Testis (tissue), 3 donors: ENCODE data around the gene SLC25A25. TPM values are rescaled to one million over a fixed set of nuclear protein-coding genes. Genes with fewer than 3 reads are reported as not detected.

ENCODE experiments used
- DNase-seq: peaks from one replicate; pipeline ENCODE4 v3.0.0-alpha.2; 2019
- H3K27ac ChIP-seq, 2 donors: fragments of 200-600 bp; sonication (generic); one replicate each; pipeline ENCODE4 v1.5.1; 2019
- H3K27me3 ChIP-seq: fragments of 200-600 bp; sonication (generic); one replicate; pipeline ENCODE4 v1.5.1; 2019
- H3K36me3 ChIP-seq: fragments of 200-600 bp; sonication (generic); one replicate; pipeline ENCODE4 v1.5.1; 2017; ENCODE audit warnings: low read depth; ENCODE audit errors: missing control alignments
- H3K4me1 ChIP-seq: fragments of 200-600 bp; sonication (generic); one replicate; pipeline ENCODE4 v1.5.1; 2019
- H3K4me3 ChIP-seq, 2 donors: fragments of 200-600 bp; sonication (generic); one replicate each; pipeline ENCODE4 v1.5.1; 2017 to 2019
- H3K9me3 ChIP-seq: fragments of 200-600 bp; sonication (generic); one replicate; pipeline ENCODE4 v1.5.1; 2017
- CTCF ChIP-seq, 3 experiments: fragments of 450-650 bp in 2 of 3; fragments of 200-600 bp in 1 of 3; sonication (generic) in 1 of 3; IDR thresholded peaks; one replicate each; pipeline ENCODE4 v1.5.1; 2016 to 2019; ENCODE audit warnings: antibody characterized with exemption in 3 of 3, mild to moderate bottlenecking in 2 of 3, moderate library complexity in 1 of 3
- POLR2A ChIP-seq: fragments of 450-650 bp; IDR thresholded peaks from one replicate; pipeline ENCODE4 v1.6.1; 2017; ENCODE audit warnings: antibody characterized with exemption, mild to moderate bottlenecking, moderate library complexity
- WGBS, 2 donors: methylation state at CpG; one replicate each; pipeline ENCODE4 v1.1.5; 2018; 5-methylcytosine and 5-hydroxymethylcytosine counted together
- intact Hi-C: fragments of 100-400 bp; cut with DNase I; formaldehyde crosslinking; loops from one replicate; pipeline ENCODE4 v1.15.1; 2023; ENCODE audit warnings: low total_unique reads
- polyA plus RNA-seq: library from polyadenylated mRNA; stranded (reverse); fragments of 350-450 nt; fragmentation: Illumina TruSeq; extraction: RNeasy Lipid Tissue Mini Kit (QIAGEN cat#74804); gene quantifications from one replicate; pipeline ENCODE4 v1.2.3, GENCODE V29; 2014; ENCODE audit warnings: low read depth, low replicate concordance; ENCODE audit not compliant: insufficient read depth
- total RNA-seq, 2 donors: library from RNA; depleted of rRNA; stranded (reverse); fragments of >200 nt; gene quantifications; one replicate each; pipeline ENCODE4 v1.2.3, GENCODE V29; 2016

The SLC25A25 gene
- total and polyA plus RNA-seq, 3 donors from 2014 or later = 15.0 to 21.1 (median 19.1) TPM

GRCh38 chr9:128087262-128087661 lies 19.2 kb downstream of the SLC25A25 start:
- peaks cover 25% of the 10 kb centered on the region for H3K4me1 ChIP-seq
- no peak for TF ChIP-seq POLR2A
- TF ChIP-seq CTCF (IDR thresholded peaks at IDR 0.05) = no peak
- intact Hi-C loops = no loop called here

GRCh38 chr9:128088253-128088945 lies 20.4 kb downstream of the SLC25A25 start:
- no peak for DNase-seq
- no peak overlapping the region for H3K4me3 ChIP-seq
- H3K36me3 ChIP-seq = no peaks in the 10 kb centered on the region
- 63 to 64% methylated on average over 9 of the region's 9 CpGs for WGBS, 2 donors
- H3K27me3 ChIP-seq = no peaks in the 10 kb centered on the region
- intact Hi-C loops = no loop called here
- no peak overlapping the region for H3K27ac ChIP-seq
- H3K4me1 ChIP-seq = peaks cover 32% of the 10 kb centered on the region
- no peaks in the 10 kb centered on the region for H3K9me3 ChIP-seq
- no peak for TF ChIP-seq POLR2A
- TF ChIP-seq CTCF (IDR thresholded peaks at IDR 0.05) = no peak

More at GRCh38 chr9:128087262-128087661, 19.2 kb downstream of the SLC25A25 start:
- no peak for DNase-seq
- Histone ChIP-seq H3K36me3 (no peaks in the 10 kb centered on the region), H3K9me3 (no peaks in the 10 kb centered on the region), H3K4me3 (no peak overlapping the region), H3K27ac (no peak overlapping the region), H3K27me3 (no peaks in the 10 kb centered on the region)
- 74 to 76% methylated on average over 10 of the region's 10 CpGs for WGBS, 2 donors

GRCh38 chr9:128089299-128089698 lies 21.3 kb downstream of the SLC25A25 start:
- Histone ChIP-seq H3K4me1 (peaks cover 41% of the 10 kb centered on the region), H3K27ac (no peak overlapping the region), H3K4me3 (no peak overlapping the region), H3K9me3 (no peaks in the 10 kb centered on the region), H3K27me3 (no peaks in the 10 kb centered on the region), H3K36me3 (no peaks in the 10 kb centered on the region)
- WGBS, 2 donors = 59 to 65% methylated on average over 1 of the region's 1 CpG
- no peak for DNase-seq
- intact Hi-C loops = no loop called here
- no peak for TF ChIP-seq CTCF (IDR thresholded peaks at IDR 0.05)
- no peak for TF ChIP-seq POLR2A

- intact Hi-C loops = no loop called here
- no peak overlapping the region for H3K4me3 ChIP-seq
- 39 to 48% methylated on average over 13 of the region's 13 CpGs for WGBS, 2 donors
- no peaks in the 10 kb centered on the region for H3K36me3 ChIP-seq
- TF ChIP-seq POLR2A = no peak
- no peak for TF ChIP-seq CTCF (IDR thresholded peaks at IDR 0.05)
- no peaks in the 10 kb centered on the region for H3K9me3 ChIP-seq
- no peak overlapping the region for H3K27ac ChIP-seq
- peak; percentile 90 for DNase-seq
- H3K27me3 ChIP-seq = no peaks in the 10 kb centered on the region
- peaks cover 49% of the 10 kb centered on the region for H3K4me1 ChIP-seq
Observed at GRCh38 chr9:128091144-128091543, 23.1 kb downstream of the SLC25A25 start.

- Histone ChIP-seq H3K4me1 (peaks cover 49% of the 10 kb centered on the region), H3K27me3 (no peaks in the 10 kb centered on the region), H3K4me3 (no peak overlapping the region), H3K9me3 (no peaks in the 10 kb centered on the region), H3K36me3 (no peaks in the 10 kb centered on the region), H3K27ac (peak overlapping the region; percentile 51 to 85)
- WGBS, 2 donors = 36 to 44% methylated on average over 8 to 13 of the region's 13 CpGs
- no peak for DNase-seq
- TF ChIP-seq POLR2A (no peak), CTCF (IDR thresholded peaks at IDR 0.05) (no peak)
- intact Hi-C loops = no loop called here
Observed at GRCh38 chr9:128091571-128091970, 23.5 kb downstream of the SLC25A25 start.
